K562 (cell line): Measurements from ENCODE around the gene STYXL1.
A peak's percentile ranks its signal among the peaks of the same experiment; 100 is the strongest.

Experiments
- ARID2 ChIP-seq: fragments of 450-650 bp; IDR thresholded peaks from 2 replicates; pipeline ENCODE4 v1.6.1; 2017; ENCODE audit warnings: antibody characterized with exemption, mild to moderate bottlenecking
- ELF4 ChIP-seq: fragments of 450-650 bp; formaldehyde crosslinking; IDR thresholded peaks from 2 replicates; pipeline ENCODE4 v1.4.0; 2022; ENCODE audit warnings: missing genetic modification characterization
- FOXK1 ChIP-seq: sonication (generic); formaldehyde crosslinking; IDR thresholded peaks from 2 replicates; pipeline ENCODE4 v1.8.0; 2022; ENCODE audit warnings: missing genetic modification reagents, mild to moderate bottlenecking, borderline replicate concordance
- FOXO4 ChIP-seq: fragments of 450-650 bp; formaldehyde crosslinking; IDR thresholded peaks from 2 replicates; pipeline ENCODE4 v1.4.0; 2020; ENCODE audit warnings: mild to moderate bottlenecking, moderate library complexity
- NFE2L1 ChIP-seq: fragments of 450-650 bp; IDR thresholded peaks from 2 replicates; pipeline ENCODE4 v1.6.1; 2016; ENCODE audit warnings: missing genetic modification characterization, low read depth, mild to moderate bottlenecking, missing compliant biosample characterization, moderate library complexity, borderline replicate concordance
- POLR2A ChIP-seq: fragments of 450-650 bp; conservative IDR thresholded peaks from 2 replicates; pipeline ENCODE4 v1.6.1; 2016
- SP2 ChIP-seq: IDR thresholded peaks from 2 replicates; pipeline ENCODE4 v1.6.1; 2011; ENCODE audit warnings: mild to moderate bottlenecking, low read depth, low read length, moderate library complexity; ENCODE audit not compliant: poor library complexity, severe bottlenecking; ENCODE audit errors: extremely low read depth

GRCh38 chr7:76047811-76048667 lies at the start of gene STYXL1, which contains the start of gene MDH2:
- 0 out of 2 replicates have a peak, but pooled peaks have one; percentile 66 for TF ChIP-seq FOXK1 (CRISPR knock-in tag)
- no peak for TF ChIP-seq ARID2
- no peak for TF ChIP-seq SP2
- peak; percentile 98 for TF ChIP-seq POLR2A
- no peak; the same call in none of the 2 replicates for TF ChIP-seq ELF4 (CRISPR knock-in tag)
- TF ChIP-seq NFE2L1 (tag), result no peak
- 0 out of 2 replicates have a peak, but pooled peaks have one; percentile 70 for TF ChIP-seq FOXO4 (CRISPR knock-in tag)
